ENCODE data around the gene DHX36.

- TF ChIP-seq CTCF (IDR thresholded peaks at IDR 0.05) (no peak), POLR2A (IDR thresholded peaks at IDR 0.05) (no peak)
These were observed 3.6 kb upstream of the DHX36 start for GRCh38 chr3:154327871-154328270.

Data from adrenal gland (tissue), 5 donors.